ENCODE measurements around the gene ELOA.
"Not testable (repeated sequence)": the region's sequence is repeated elsewhere in the genome, so short reads cannot be mapped to it uniquely, and the experiment has no call there.

ELOA gene

GRCh38 chr1:23793018-23793781 lies 49.9 kb downstream of the ELOA start:
- Histone ChIP-seq H3K36me3 (peaks cover 51 to 62% (median 58%) of the 10 kb centered on the region in 11 experiments), H3K4me1 (peaks cover 23 to 51% (median 31%) of the 10 kb centered on the region in 10 experiments), H3K4me3 (peak overlapping the region in 3 of 10 experiments; percentile 11 to 94 (median 82); a peak in 4 of 20 replicates), H3K9ac (peak overlapping the region; percentile 30 to 91 (median 85); a peak in 20 of 22 replicates), H3K27ac (peak overlapping the region in 8 of 11 experiments; percentile 8 to 32 (median 22); a peak in 10 of 22 replicates), H3K27me3 (no peaks in the 10 kb centered on the region), H3K9me3 (replicated peaks in 1 of 11) (no peaks in the 10 kb centered on the region), H3K4me2 (peak overlapping the region; percentile 81 to 99 (median 92)), H4K20me1 (peaks cover 0 to 52% (median 15%) of the 10 kb centered on the region in 11 experiments; a peak in 16 of 22 replicates)
- TF ChIP-seq Cebpa-rat (IDR thresholded peaks at IDR 0.05), result no peak

GRCh38 chr1:23793861-23794731 lies 50.8 kb downstream of the ELOA start:
- Histone ChIP-seq H3K27ac (peak overlapping the region in 4 of 11 experiments; percentile 21 to 32 (median 24); a peak in 1 of 22 replicates), H3K4me3 (no peak overlapping the region), H3K9ac (peak overlapping the region in 9 of 11 experiments; percentile 68 to 91 (median 86); a peak in 11 of 22 replicates), H3K27me3 (no peaks in the 10 kb centered on the region), H3K4me1 (peaks cover 27 to 48% (median 37%) of the 10 kb centered on the region in 10 experiments), H3K36me3 (peaks cover 47 to 63% (median 57%) of the 10 kb centered on the region in 11 experiments), H4K20me1 (peaks cover 0 to 58% (median 15%) of the 10 kb centered on the region in 11 experiments; a peak in 16 of 22 replicates), H3K4me2 (peak overlapping the region in 9 of 11 experiments; percentile 81 to 99 (median 92); a peak in 11 of 22 replicates), H3K9me3 (replicated peaks in 1 of 11) (no peaks in the 10 kb centered on the region)
- no peak for TF ChIP-seq Cebpa-rat (IDR thresholded peaks at IDR 0.05)

GRCh38 chr1:23794732-23795182 lies 51.5 kb downstream of the ELOA start:
- not testable (repeated sequence) for H3K27me3 ChIP-seq; H3K4me2 ChIP-seq; H3K4me3 ChIP-seq; H3K27ac ChIP-seq; H3K9me3 ChIP-seq (replicated peaks in 1 of 11)
- Histone ChIP-seq H3K36me3 (peaks cover 47 to 67% (median 58%) of the 10 kb centered on the region in 11 experiments), H3K4me1 (peaks cover 33 to 48% (median 41%) of the 10 kb centered on the region in 10 experiments), H3K9ac (peak overlapping the region in 1 of 11 experiments; percentile 34; a peak in 1 of 22 replicates), H4K20me1 (peaks cover 0 to 58% (median 17%) of the 10 kb centered on the region in 11 experiments; a peak in 16 of 22 replicates)

GRCh38 chr1:23795676-23796465 lies 52.6 kb downstream of the ELOA start:
- no peak for TF ChIP-seq Cebpa-rat (IDR thresholded peaks at IDR 0.05)
- H3K9me3 ChIP-seq (replicated peaks in 1 of 11), result no peaks in the 10 kb centered on the region
- peaks cover 47 to 67% (median 58%) of the 10 kb centered on the region in 11 experiments for H3K36me3 ChIP-seq
- no peak overlapping the region for H3K27ac ChIP-seq
- peak overlapping the region in 3 of 11 experiments; percentile 15 to 28 (median 18); a peak in 1 of 22 replicates for H3K9ac ChIP-seq
- H3K4me1 ChIP-seq, result peaks cover 29 to 38% (median 33%) of the 10 kb centered on the region in 10 experiments
- peaks cover 0 to 59% (median 17%) of the 10 kb centered on the region in 11 experiments; a peak in 16 of 22 replicates for H4K20me1 ChIP-seq
- no peak overlapping the region for H3K4me3 ChIP-seq
- H3K27me3 ChIP-seq, result no peaks in the 10 kb centered on the region
- H3K4me2 ChIP-seq, result no peak overlapping the region

- no peak overlapping the region for H3K4me2 ChIP-seq
- no peaks in the 10 kb centered on the region for H3K27me3 ChIP-seq
- H3K4me1 ChIP-seq, result peaks cover 36 to 45% (median 40%) of the 10 kb centered on the region in 10 experiments
- TF ChIP-seq Cebpa-rat (IDR thresholded peaks at IDR 0.05), result no peak
- peaks cover 49 to 67% (median 58%) of the 10 kb centered on the region in 11 experiments for H3K36me3 ChIP-seq
- H3K4me3 ChIP-seq, result no peak overlapping the region
- H3K9ac ChIP-seq, result peak overlapping the region in 1 of 11 experiments; percentile 22; a peak in 1 of 22 replicates
- H3K9me3 ChIP-seq (replicated peaks in 1 of 11), result no peaks in the 10 kb centered on the region
- peaks cover 0 to 59% (median 17%) of the 10 kb centered on the region in 11 experiments; a peak in 16 of 22 replicates for H4K20me1 ChIP-seq
- no peak overlapping the region for H3K27ac ChIP-seq
Measured at GRCh38 chr1:23796466-23797271, 53.4 kb downstream of the ELOA start.

GRCh38 chr1:23797478-23798448 lies 54.5 kb downstream of the ELOA start:
- no peak for TF ChIP-seq Cebpa-rat (IDR thresholded peaks at IDR 0.05)
- H3K27ac ChIP-seq, result no peak overlapping the region
- H3K36me3 ChIP-seq, result peaks cover 51 to 65% (median 59%) of the 10 kb centered on the region in 11 experiments
- 0 out of 22 replicates have a peak overlapping the region, but pooled peaks of 1 of the 11 experiments have one; percentile 17 for H3K9ac ChIP-seq
- no peaks in the 10 kb centered on the region for H3K27me3 ChIP-seq
- no peak overlapping the region for H3K4me2 ChIP-seq
- no peaks in the 10 kb centered on the region for H3K9me3 ChIP-seq (replicated peaks in 1 of 11)
- H4K20me1 ChIP-seq, result peaks cover 0 to 52% (median 10%) of the 10 kb centered on the region in 11 experiments; a peak in 14 of 22 replicates
- H3K4me3 ChIP-seq, result no peak overlapping the region
- peaks cover 29 to 41% (median 35%) of the 10 kb centered on the region in 10 experiments for H3K4me1 ChIP-seq
